Measurements from ENCODE around the gene SLC40A1. TPM values are rescaled to one million over a fixed set of nuclear protein-coding genes. Genes with fewer than 3 reads are reported as not detected.

The SLC40A1 gene
- total RNA-seq, 2 experiments from 2014 or later = 4.7 to 4.8 TPM

DNA sequence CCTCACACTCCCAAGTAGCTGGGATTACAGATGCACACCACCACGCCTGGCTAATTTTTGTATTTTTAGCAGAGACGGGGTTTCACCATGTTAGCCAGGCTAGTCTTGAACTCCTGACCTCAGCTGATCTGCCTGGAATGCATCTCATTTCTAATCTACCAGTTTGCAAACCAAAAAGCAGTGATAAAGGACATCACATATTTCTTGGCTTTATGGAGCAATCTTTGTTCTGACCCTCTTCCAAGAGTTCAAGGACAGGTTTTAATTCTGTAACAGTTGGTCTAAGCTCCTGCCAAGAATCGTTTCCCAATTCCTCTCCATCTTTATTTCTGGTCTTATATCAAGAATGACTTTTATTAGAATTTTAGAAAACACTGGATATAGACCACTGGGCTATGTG is 67.7 kb downstream of the SLC40A1 start:
- no peak overlapping the region for H3K4me3 Mint-ChIP-seq
- ChIA-PET POLR2A (no interaction called here), CTCF (no interaction called here)
- H3K36me3 Mint-ChIP-seq = no peaks in the 10 kb centered on the region
- no peaks in the 10 kb centered on the region for H3K4me1 Mint-ChIP-seq (ENCODE audit: low read depth)
- peaks cover 14% of the 10 kb centered on the region for H3K9me3 Mint-ChIP-seq
- H3K27me3 Mint-ChIP-seq = peaks cover 5% of the 10 kb centered on the region
- no peak for DNase-seq
- intact Hi-C loops (cut with micrococcal nuclease) = no loop called here
- H3K27ac Mint-ChIP-seq = no peak overlapping the region

DNA sequence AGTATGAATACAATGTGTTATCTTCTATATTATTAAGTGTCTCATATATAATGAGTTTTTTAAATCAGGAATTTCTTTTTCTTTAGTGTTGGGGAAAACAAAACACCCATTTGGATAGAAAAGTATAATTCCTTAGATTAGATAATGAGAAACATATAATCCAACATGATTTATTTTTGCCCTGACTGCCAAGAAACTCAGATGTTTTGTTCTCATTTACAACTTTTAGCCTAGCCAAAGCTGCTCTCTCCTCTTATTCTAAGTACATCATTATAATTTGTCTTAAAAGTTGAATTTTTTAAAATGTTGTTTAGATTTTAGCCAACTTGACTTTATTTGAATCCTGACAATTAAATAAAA is 68.6 kb downstream of the SLC40A1 start:
- POLR2A ChIA-PET = no interaction called here
- Mint-ChIP-seq H3K36me3 (no peaks in the 10 kb centered on the region), H3K27me3 (peaks cover 5% of the 10 kb centered on the region), H3K4me3 (no peak overlapping the region), H3K9me3 (peaks cover 9% of the 10 kb centered on the region), H3K27ac (no peak overlapping the region), H3K4me1 (ENCODE audit: low read depth) (no peaks in the 10 kb centered on the region)
- DNase-seq = no peak
- CTCF ChIA-PET = no interaction called here
- intact Hi-C loops (cut with micrococcal nuclease) = no loop called here

DNA sequence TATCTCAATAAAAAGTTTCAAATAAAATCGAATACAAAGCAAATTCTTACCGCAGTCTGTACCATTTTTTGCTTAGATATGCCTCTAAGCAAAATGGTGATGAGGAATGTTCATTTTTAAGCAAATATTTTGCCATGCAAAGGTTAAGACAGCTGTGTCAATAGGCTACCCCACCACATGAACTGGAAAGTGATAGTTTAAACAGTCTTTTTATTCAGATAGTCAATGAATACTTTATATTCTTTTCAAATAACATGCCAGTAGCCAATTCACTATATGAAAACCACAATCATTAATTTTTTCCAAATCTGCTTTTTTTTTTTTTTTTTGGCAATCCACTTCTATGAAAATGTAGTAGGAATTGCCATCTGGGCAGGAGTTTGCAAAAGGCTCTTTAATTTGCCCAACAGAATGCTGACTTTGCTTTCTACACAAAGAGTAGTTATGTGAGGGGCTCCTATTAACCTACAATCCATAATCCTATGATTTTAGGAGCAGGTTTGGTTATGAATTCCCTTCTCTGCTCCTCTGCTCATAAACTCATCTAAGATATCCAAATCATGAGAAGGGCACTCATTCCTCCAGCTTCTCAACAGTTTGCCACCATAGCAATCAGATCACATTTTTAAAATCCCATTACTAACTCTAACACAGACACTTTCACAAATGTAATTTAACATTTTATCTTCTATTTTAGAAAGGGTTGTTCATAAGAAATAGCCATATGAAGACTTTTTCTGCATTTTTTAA is 69.2 kb downstream of the SLC40A1 start:
- intact Hi-C loops (cut with micrococcal nuclease) = no loop called here
- no peak overlapping the region for H3K4me3 Mint-ChIP-seq
- H3K4me1 Mint-ChIP-seq (ENCODE audit: low read depth) = peaks cover 3% of the 10 kb centered on the region
- H3K27me3 Mint-ChIP-seq = peaks cover 5% of the 10 kb centered on the region
- H3K36me3 Mint-ChIP-seq = no peaks in the 10 kb centered on the region
- DNase-seq = no peak
- peaks cover 9% of the 10 kb centered on the region for H3K9me3 Mint-ChIP-seq
- H3K27ac Mint-ChIP-seq = no peak overlapping the region
- ChIA-PET CTCF (no interaction called here), POLR2A (no interaction called here)

Other genes starting within 250 kb of the SLC40A1 start
- 10 to 100 TPM; 66.4 to 68.8 TPM for gene WDR75, start 139.3 kb downstream of the SLC40A1 start, total RNA-seq
- gene ASNSD1, start 80.7 kb upstream of the SLC40A1 start, total RNA-seq = 10 to 100 TPM; 44.5 to 47.0 TPM
- 1 to 10 TPM; 3.4 to 4.2 TPM for gene ANKAR, start 93.9 kb upstream of the SLC40A1 start, total RNA-seq
- 10 to 100 TPM; 11.1 to 11.7 TPM for gene OSGEPL1, start 182.0 kb upstream of the SLC40A1 start, total RNA-seq
- gene ORMDL1, start 203.6 kb upstream of the SLC40A1 start, total RNA-seq = 10 to 100 TPM; 47.0 to 49.8 TPM
- gene PMS1, start 203.7 kb upstream of the SLC40A1 start, total RNA-seq = 10 to 100 TPM; 36.0 to 38.6 TPM

All from activated CD4-positive, alpha-beta memory T cell treated with anti-CD3 and anti-CD28 coated beads for 36 hours (primary cell).